ENCODE results near the gene RRAGC. TPM values are rescaled to one million over a fixed set of nuclear protein-coding genes. Genes with fewer than 3 reads are reported as not detected.
A peak's percentile ranks its signal among the peaks of the same experiment; 100 is the strongest.

The RRAGC gene
- total RNA-seq, 3 donors from 2014 or later: 29.7 to 41.7 (median 32.5) TPM

GRCh38 chr1:38834937-38835827 lies 24.4 kb downstream of the RRAGC start:
- TF ChIP-seq CTCF (IDR thresholded peaks at IDR 0.05): peak; percentile 39
- no peak overlapping the region for H3K4me3 ChIP-seq
- H3K4me1 ChIP-seq (ENCODE audit: low read depth): no peaks in the 10 kb centered on the region
- no peaks in the 10 kb centered on the region for H3K36me3 ChIP-seq (ENCODE audit: low read depth)
- H3K9me3 ChIP-seq: no peaks in the 10 kb centered on the region
- peak; percentile 95 for ATAC-seq
- intact Hi-C loops (cut with DNase I, micrococcal nuclease): loop anchor here in 1 of 2 donors (10.0 kb wide), 1 partner anchor 790 kb away; the partner anchor contains the start of gene POU3F1
- peak in 1 of 3 donors; percentile 83 for DNase-seq

DNA sequence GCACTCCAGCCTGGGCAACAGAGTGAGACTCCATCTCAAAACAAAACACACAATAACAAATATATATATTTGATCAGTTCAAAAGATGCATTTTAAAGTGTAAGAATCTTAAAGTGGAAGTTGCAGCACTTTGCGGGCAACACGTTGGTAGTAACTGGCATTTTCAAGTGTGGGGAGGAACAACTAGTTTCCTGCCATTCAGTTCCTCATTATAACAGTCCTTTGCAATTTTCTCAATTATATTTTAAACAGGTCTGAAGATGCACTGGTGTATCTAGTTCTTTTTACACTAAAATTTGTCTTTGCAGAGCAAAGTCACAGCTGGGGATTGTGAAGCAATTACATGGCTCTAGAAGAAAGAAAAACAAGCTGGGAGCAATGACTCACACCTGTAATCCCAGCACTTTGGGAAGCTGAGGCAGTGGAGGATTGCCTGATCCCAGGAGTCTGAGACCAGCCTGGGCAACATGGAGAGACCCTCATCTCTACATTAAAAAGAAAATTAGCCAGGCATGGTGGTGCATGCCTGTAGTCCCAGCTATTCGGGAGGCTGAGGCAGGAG lies 25.3 kb downstream of the RRAGC start:
- no peaks in the 10 kb centered on the region for H3K9me3 ChIP-seq
- no peaks in the 10 kb centered on the region for H3K36me3 ChIP-seq (ENCODE audit: low read depth)
- intact Hi-C loops (cut with DNase I, micrococcal nuclease): loop anchor here in 1 of 2 donors (10.0 kb wide), 1 partner anchor 790 kb away; the partner anchor contains the start of gene POU3F1
- DNase-seq: no peak
- no peak overlapping the region for H3K4me3 ChIP-seq
- no peak for TF ChIP-seq CTCF (IDR thresholded peaks at IDR 0.05)
- no peak for ATAC-seq
- H3K4me1 ChIP-seq (ENCODE audit: low read depth): no peaks in the 10 kb centered on the region

GRCh38 chr1:38833146-38833545 lies 26.4 kb downstream of the RRAGC start:
- no peaks in the 10 kb centered on the region for H3K4me1 ChIP-seq (ENCODE audit: low read depth)
- no peak overlapping the region for H3K4me3 ChIP-seq
- no peaks in the 10 kb centered on the region for H3K36me3 ChIP-seq (ENCODE audit: low read depth)
- TF ChIP-seq CTCF (IDR thresholded peaks at IDR 0.05): no peak
- ATAC-seq: no peak
- intact Hi-C loops (cut with DNase I, micrococcal nuclease): loop anchor here in 1 of 2 donors (10.0 kb wide), 1 partner anchor 788 kb away; the partner anchor contains the start of gene POU3F1
- H3K9me3 ChIP-seq: no peaks in the 10 kb centered on the region
- no peak for DNase-seq

GRCh38 chr1:38832370-38832734 lies 27.2 kb downstream of the RRAGC start:
- TF ChIP-seq CTCF (IDR thresholded peaks at IDR 0.05): no peak
- DNase-seq: no peak
- Histone ChIP-seq H3K9me3 (no peaks in the 10 kb centered on the region), H3K4me3 (no peak overlapping the region), H3K4me1 (ENCODE audit: low read depth) (no peaks in the 10 kb centered on the region), H3K36me3 (ENCODE audit: low read depth) (no peaks in the 10 kb centered on the region)
- intact Hi-C loops (cut with DNase I, micrococcal nuclease): loop anchor here in 1 of 2 donors (10.0 kb wide), 1 partner anchor 788 kb away; the partner anchor contains the start of gene POU3F1
- ATAC-seq: no peak

DNA sequence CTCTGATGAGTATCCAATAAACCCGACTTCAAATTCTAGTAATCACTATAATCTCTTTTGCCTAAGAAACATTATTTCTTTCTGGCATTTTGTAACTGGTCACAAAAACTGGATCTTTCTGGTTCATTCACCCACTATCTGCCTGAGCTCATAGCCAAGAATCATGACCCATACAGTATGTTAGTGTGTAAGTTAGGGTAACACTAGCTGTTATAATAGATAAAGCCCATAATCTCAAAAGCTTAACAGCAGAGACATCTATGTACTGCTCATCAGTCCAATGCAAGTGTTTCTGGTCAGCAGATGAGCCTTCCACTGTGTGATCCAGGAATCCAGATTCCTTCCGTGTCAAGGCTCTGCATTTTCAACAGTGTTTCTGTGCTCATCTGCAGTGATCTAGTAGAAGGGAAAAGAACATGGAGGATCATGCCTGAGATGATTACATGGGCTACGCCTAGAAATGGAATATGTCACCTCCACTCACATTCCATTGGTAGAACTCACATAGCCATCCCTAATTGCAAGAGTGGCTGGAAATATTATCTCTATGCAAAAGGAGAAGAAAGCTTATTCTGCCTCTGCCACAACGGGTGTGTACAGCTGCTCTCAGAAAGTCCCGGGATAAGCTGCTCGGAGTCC lies 27.7 kb downstream of the RRAGC start:
- ATAC-seq: no peak
- H3K4me1 ChIP-seq (ENCODE audit: low read depth): no peaks in the 10 kb centered on the region
- DNase-seq: no peak
- H3K9me3 ChIP-seq: no peaks in the 10 kb centered on the region
- H3K4me3 ChIP-seq: no peak overlapping the region
- intact Hi-C loops (cut with DNase I, micrococcal nuclease): loop anchor here in 1 of 2 donors (10.0 kb wide), 1 partner anchor 787 kb away; the partner anchor contains the start of gene POU3F1
- no peaks in the 10 kb centered on the region for H3K36me3 ChIP-seq (ENCODE audit: low read depth)
- no peak for TF ChIP-seq CTCF (IDR thresholded peaks at IDR 0.05)

Measured in mucosa of descending colon (tissue), 3 donors.